Measurements from ENCODE around the gene RBM28.

Gene RBM28

DNA sequence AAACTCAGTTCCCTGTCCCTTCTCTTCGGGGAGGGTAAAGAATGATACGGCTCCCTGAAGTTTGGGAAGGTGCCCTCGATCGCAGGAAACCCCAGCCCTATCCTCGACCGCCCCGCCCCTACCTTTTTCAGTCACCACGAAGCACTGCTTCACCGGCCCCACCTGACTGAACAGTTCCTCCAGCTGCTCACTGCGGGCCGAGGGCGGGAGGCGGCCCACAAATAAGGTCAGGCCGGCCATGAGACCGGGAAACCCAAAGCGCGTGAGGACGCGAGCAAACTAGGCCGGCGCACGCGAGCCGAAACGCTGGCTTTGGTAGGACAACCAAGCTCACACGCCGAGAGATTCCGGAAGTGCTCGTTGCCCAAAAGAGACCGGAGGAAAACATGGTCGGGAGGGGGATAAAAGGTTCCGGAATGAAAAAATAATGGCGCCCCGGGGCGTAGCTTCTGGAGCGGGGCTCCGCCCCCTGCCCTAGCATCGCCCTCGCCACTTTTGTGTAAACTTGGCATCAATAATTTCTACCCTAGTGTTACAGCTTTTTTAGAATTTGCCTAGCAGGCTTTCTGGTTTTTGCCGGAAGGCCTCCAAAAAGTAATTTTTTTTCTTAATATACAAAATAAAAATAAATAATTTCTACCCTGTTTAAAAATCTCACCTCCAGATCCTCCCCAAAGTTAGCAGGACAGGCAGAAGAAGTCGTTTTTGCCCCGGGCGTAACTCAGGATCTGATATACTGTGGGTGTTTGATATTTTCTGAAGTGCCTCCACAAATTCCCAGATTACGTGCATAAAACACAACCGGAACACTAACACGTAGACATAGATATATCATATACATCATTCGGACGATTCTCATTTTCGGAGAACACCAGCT lies at the start of gene RBM28:
TSS of gene RBM28 (minus strand) at position 355 of the 877 bp plus-strand sequence. CDS start at position 240, 115 bp downstream.
- peak; percentile 78 for DNase-seq

- no peak for DNase-seq
Measured at GRCh38 chr7:128392446-128393327, 49.0 kb upstream of the RBM28 start.

DNA sequence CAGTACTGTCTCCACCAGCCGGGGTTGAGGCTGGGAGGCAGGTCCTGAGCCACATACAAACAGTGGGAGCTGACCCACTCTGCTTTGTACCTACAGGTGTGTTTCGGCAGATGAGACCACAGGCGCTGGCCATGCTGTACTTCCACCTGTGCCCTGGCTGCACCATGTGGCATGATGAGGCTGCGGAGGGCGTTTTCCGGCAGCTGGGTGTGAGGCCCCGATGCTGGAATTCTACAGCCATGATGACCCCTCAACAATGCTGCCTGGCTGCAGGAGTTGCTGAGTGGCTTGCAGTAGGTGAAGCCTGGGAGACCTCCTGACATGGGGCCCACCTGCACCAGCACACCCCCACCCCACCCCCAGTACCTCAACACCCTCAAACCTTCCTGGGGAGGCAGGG lies 48.1 kb upstream of the RBM28 start:
- no peak for DNase-seq

DNA sequence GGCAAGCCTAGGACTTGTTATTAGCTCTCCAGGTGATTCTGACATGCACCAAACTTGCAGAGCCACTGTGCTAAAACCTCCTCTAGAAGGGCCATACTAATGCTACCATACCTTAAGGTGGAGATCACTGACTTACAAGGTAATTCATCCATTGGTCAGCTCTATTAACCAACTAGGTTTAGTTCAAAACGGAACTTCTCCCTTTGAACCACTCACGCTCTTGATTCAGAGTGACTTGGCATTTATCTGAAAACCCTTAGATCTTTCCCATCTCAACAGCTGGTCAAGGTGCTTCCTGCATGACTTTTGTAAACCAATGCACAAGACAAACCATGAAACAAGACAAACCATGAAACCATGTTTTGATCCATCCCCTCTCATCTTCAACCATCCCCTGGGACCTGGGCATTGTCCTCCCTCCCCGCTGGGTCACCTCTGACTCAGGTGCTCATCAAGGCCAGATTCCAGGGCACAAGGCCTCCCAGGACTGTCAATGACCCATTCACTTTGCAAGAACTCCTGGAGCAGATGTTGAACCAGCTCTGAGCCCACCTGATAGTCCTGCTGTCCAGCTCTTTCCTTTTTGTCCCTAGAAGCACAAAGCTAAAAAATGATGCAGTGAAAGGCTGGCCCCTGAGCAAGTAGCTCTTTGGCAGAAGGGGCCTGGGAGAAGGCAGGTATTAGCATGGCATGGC lies 47.3 kb upstream of the RBM28 start:
- DNase-seq = no peak

DNA sequence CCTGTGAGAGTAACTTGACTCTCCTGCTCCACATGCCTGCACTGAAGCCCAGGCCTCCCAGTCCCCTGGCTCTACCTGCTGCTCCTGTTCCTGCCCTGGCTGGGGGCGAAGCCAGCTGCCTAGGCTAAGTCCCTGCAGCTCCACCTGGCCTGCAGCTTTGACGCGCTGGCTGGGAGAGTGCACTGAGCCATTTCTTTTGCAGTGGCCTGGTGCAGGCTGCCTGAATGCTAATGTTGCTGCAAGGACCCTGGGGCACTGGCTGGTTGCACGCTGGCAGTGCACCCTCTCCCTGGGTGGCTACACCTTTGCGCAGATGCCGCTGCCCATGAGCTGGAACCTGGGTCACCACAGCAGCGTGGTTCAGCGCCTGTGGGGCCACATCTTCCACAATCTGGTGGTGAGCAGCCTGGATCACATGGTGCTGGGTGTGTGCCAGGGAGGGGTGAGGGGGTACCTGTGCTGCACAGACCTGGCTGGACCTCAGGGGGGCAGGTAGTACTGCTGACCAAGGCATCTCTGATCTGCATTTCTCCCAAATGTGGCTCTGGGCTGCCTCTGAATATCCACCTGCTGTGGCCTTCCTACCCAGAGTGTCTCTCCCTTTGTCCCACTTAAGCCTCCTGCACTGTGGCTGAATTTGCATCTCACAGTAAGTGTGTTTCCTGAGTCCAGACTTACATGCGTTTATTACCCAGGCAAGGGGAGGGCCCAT lies 46.1 kb upstream of the RBM28 start:
- DNase-seq = no peak

DNA sequence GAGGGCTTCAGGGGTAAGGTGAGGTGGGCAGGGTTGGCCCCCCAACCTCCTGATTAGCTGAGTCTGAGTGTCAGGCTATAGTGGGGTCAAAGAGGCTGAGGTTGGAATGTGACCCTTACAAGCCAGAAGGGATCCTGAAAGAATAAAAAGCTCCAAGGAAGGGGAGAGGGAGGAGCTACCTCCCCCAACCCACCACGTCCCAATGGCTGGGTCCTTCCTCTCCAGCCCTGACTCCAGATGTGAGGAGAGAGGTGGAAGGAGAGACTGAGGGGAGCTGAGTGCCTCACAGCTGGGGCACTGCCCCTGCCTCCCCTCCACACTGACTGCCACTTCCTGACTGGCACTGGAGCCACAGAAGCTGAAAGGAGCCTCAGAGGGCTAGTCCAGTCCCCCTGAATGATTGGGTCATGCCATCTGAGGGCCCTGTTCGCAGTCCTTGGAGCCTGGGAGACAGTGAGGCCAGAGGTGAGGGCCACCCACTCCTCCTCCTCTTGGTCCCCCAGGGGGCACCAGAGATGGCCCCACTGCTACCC lies 45.4 kb upstream of the RBM28 start:
- DNase-seq = no peak

DNA sequence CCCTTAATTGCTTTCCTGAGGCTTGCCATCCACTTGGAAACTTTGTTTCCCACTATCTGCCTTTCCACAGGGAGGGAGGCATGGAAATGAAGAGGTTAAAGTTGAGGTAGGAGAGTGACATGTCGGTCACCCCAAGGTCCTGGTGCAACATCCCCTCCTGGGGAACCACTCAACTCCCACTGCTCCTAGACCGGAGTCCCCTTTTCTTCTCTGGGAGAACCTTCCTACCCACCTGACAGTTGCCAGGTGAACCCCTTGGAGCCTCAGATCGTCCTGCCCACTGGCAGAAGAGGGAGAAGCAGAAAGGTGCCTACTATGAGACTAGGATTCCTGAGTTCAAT lies 44.4 kb upstream of the RBM28 start:
- DNase-seq = no peak

DNA sequence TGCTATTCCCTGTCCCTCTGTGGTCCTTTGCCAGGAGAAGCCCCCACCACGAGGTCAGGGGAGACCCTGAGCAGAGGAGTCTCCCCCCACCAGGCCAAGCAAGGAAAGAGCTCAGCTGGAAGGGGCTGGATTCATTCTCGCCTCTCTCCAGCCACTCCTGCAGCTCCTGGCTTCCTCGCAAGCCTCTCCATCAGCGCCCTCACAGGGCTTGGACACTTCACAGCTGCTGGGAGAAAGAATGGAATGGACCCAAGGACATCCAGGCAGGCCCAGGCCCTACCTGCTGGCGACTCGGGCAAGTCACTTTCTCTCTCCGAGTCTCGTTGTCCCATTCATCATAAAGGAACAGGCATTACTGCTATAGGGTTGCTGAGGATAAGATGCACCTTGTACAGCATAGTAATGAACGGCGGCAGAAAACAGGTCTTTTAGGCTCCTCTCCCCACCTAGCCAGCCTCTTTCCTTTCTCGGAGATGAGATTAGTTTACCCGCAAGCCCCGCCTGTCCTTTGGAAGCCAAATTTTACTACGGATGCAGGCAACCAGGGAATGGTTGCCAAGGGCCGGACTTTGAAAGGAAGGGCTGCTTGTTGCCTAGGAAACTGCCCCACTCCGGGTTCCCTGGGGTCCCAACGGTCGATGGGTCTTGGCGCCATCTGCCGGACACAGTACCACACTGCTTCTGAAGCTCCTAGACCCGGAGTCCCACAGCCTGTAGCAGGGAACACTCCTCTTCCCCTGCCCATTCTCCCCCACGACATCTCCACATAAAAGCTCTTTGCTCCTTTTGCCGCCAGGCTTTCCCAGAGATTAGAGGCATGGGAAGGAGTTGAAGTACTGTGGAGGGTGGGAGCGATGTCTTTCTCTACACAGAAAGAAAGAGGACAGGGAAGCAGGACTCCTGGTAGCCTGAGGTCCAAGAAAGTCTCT lies 43.8 kb upstream of the RBM28 start:
- DNase-seq = peak; percentile 49

- no peak for DNase-seq
Measured at GRCh38 chr7:128385988-128386925, 42.5 kb upstream of the RBM28 start.

DNA sequence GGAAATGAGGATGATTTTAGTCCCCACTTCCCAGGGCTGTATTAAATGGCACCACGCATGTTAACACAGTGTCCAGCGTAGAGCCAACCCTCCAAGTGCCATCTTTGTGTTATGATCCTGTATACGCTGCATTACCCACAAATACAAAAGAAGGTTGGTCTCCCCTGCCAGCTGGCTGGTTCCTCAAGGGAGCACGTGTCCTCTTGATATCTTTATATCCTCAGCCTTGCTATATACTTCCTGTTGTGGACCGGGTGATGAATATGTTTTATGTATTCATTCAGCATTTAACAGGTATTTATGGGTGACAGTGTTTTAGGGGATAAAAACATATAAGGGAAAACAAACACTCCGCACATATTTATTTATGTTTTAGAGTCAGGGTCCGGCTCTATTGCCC lies 41.0 kb upstream of the RBM28 start:
- no peak for DNase-seq

GRCh38 chr7:128383776-128384175 lies 40.1 kb upstream of the RBM28 start:
- DNase-seq = no peak

DNA sequence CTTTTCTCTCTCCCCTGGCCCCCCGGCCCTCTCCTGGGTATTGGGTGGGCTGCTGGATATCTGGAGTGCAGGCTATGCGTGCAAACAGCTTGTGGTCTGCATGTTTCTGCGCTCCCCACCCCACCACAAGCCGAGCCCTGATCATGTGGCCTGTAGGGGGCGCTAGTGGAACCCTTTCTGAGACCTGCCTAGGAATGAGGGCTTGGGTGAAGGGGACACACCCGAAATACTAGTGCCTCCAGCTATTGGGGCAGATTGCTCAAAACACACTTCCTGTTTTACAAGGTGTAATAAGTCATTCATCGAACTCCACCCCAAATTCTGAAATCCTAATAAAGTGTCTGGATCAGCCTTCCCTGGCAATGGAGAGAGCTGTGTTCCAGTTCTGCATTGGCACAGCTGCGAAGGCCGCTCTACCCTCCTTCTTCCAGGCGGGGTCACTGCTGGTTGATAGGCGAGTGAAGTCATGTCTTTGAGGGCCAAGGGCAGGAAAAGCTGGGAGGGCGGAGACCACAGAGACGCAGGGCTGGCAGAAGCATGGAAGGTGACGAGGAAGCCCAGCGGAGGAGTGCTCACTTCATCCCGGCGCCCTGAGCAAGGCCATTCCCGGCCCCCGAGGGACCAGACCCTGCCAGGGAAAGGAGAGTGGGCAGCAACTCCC lies 37.6 kb upstream of the RBM28 start:
- no peak for DNase-seq

DNA sequence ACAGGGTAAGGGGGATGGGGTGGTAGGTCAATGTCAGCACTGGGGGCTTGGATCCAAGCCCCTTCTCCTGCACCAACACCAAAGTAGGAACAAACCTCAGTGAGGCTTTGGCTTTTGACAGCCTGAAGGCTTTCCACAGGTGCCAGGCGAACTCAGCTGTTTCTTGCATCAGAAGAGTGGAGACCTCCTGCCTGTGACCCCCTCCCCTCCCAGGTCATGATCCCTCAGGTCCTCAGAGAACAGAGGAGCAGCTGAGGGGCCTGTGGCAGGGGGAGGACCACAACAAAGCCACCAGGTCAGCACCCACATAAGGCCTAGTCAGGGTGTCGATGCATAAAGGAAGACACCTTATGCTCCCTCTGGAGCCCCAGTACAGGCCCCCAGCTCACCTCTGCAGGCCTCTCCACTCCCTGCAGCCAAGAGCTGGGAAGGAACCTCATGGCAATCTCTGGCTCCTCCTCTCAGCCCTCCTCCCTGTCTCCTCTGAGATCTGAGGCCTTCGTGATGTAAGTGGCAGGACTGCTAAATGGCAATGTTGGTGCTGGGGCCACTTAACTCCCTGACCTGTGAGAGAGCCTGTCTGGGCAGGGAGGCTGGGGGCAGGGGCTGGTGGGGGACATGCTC lies 36.9 kb upstream of the RBM28 start:
- DNase-seq = no peak

DNA sequence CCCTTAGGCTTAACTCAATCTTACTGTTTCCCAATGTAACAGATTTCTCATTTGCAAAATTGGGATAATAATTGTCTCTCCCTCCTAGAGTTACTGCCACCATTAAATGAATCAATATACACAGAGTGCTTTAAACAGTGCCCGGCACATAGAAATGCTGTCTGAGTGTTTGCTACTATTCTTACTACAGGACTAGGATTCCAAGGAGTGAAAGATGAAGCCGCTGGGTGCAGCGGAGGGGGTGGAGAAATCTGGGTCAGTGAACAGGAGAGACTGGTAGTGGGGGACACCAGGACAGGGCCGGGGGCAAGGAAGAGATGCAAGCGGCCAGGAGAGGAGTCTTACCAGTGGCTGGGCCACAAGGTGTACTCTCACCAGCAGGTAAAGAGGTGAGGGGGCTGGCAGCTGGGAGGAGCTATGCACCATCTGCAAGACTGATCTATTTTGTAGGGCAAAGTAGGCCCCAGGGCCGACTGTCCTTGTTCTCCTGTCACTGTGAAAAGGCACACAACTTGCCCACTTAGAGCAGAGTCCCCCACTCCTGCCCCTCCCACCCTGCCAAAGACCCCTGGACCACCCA lies 36.3 kb upstream of the RBM28 start:
- no peak for DNase-seq

- DNase-seq = no peak
Measured at GRCh38 chr7:128378637-128379036, 34.9 kb upstream of the RBM28 start.

DNA sequence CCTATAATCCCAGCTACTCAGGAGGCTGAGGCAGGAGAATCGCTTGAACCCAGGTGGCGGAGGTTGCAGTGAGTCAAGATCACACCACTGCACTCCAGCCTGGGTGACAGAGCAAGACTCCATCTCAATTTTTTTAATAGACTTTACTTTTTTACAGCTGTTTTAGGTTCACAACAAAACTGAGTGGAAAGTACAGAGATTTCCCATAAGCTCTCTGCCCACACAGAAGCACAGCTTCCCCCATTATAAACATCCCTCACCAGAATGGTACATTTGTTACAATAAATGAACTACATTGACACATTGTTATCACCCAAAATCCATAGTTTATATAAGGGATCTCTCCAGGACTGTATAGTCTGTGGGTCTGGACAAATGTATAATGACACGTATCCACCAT lies 32.4 kb upstream of the RBM28 start:
- DNase-seq = no peak

- DNase-seq = no peak
Measured at GRCh38 chr7:128374041-128374440, 30.3 kb upstream of the RBM28 start.

- no peak for DNase-seq
Measured at GRCh38 chr7:128373606-128374005, 29.9 kb upstream of the RBM28 start.

GRCh38 chr7:128370491-128370890 lies 26.8 kb upstream of the RBM28 start:
- no peak for DNase-seq

Data from T1000 (cell line).